DND-41 (cell line): Measurements from ENCODE around the gene MACROD2.

ENCODE experiments used
- EZH2 ChIP-seq: IDR thresholded peaks from 3 replicates; pipeline ENCODE4 v1.6.1; 2012; ENCODE audit warnings: borderline replicate concordance, low read depth, mild to moderate bottlenecking, moderate library complexity, low read length, inconsistent platforms; ENCODE audit not compliant: severe bottlenecking
- TF ChIP-seq, protein P1 (sequence below): IDR thresholded peaks from 2 replicates; pipeline ENCODE4 v1.5.1; 2012; ENCODE audit warnings: borderline replicate concordance, low read length, moderate library complexity, mild to moderate bottlenecking; ENCODE audit not compliant: poor library complexity, severe bottlenecking; ENCODE audit errors: extremely low read depth

DNA sequence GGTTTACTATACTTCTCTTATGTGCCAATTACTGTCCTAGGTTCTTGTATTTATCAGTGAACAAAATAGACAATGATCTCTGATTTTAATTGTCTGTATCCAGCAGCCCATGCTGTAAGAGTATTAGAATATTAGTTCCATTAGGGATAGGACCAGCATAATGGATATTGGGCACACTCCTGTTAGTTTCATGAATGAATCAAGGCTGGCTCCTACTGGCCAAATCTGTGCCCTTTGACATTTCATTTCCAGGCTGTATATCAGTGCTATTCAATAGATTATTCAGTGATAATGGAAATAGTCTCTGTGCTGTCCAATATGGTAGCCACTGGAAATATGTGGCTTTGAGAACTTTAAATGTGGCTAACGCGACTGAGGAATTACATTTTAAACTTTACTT lies 1350.0 kb downstream of the MACROD2 start:
- TF ChIP-seq, protein P1, sequence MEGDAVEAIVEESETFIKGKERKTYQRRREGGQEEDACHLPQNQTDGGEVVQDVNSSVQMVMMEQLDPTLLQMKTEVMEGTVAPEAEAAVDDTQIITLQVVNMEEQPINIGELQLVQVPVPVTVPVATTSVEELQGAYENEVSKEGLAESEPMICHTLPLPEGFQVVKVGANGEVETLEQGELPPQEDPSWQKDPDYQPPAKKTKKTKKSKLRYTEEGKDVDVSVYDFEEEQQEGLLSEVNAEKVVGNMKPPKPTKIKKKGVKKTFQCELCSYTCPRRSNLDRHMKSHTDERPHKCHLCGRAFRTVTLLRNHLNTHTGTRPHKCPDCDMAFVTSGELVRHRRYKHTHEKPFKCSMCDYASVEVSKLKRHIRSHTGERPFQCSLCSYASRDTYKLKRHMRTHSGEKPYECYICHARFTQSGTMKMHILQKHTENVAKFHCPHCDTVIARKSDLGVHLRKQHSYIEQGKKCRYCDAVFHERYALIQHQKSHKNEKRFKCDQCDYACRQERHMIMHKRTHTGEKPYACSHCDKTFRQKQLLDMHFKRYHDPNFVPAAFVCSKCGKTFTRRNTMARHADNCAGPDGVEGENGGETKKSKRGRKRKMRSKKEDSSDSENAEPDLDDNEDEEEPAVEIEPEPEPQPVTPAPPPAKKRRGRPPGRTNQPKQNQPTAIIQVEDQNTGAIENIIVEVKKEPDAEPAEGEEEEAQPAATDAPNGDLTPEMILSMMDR: no peak
- no peak for TF ChIP-seq EZH2
